Measurements from ENCODE around the gene NDUFC2.

Gene NDUFC2

DNA sequence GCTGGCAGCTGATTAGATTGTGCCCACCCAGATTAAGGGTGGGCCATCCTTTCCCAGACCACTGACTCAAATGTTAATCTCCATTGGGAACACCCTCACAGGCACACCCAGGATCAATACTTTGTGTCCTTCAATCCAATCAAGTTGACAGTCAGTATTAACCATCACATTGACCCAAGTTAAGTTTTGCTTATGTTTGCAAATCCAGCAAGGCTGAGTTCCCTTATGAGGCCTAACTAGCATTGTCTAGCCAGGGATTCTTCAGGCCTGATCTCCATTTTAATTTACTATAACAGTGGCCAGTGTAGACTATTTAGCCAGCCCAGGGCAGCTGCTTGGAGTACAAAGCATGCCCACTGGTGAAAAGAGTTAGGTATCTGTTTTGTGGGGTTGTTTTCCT, 54.3 kb downstream of the NDUFC2 start:
- DNase-seq: no peak

- no peak for DNase-seq
These were observed 56.2 kb downstream of the NDUFC2 start for GRCh38 chr11:78023426-78023825.

DNA sequence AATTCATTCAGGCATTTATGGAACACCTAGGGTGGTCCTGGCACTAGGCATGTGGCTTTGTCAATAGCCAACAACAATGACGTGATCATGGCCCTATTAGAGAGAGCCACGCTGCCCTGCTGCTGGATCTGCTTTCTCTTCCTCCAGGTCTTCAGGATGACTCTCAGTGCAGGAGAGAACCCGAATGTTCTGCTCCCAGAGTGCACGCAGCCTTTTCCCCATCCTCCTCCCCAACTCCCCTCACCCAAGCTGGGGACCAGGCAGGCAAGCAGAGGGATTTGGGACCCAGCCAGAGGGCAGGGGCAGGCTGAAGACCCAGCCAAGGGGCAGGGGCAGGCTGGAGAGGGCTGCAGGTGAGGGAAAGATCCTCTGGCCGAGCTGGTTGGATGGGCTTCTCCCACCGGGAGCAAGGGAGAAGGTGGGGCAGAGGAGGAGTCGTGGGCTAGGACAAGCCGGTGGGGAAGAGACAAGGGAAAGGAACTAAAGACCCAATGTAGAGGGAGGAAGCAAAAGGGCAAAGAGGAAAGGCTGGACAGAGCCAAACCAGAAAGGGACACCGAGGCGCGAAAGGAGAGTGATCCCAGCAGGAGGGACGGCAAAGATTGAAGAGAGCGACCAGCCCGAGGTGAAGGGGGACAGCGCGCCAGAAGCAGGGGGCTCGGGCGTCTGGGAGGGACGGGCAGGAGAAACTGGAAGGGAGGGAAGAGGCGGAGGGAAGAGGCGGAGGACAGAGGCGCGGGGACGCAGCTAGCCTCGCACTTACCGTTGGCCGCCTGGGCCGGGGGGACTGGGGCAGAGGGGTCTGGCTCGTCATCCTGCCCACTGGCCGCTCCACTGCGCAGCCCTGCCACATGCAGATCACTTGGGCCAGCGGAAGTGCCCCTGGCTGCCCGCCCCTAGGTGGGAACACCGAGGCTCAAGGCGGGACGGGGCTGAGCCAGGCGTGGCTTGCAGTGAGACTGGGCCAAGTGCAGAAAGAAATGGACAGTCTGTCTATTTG, 57.0 kb downstream of the NDUFC2 start, which contains the start of gene KCTD14:
KCTD14 (minus strand) TSS at position 880 of the 1,000 bp plus-strand sequence; CDS start at position 853, 27 bp downstream.
- DNase-seq: no peak

DNA sequence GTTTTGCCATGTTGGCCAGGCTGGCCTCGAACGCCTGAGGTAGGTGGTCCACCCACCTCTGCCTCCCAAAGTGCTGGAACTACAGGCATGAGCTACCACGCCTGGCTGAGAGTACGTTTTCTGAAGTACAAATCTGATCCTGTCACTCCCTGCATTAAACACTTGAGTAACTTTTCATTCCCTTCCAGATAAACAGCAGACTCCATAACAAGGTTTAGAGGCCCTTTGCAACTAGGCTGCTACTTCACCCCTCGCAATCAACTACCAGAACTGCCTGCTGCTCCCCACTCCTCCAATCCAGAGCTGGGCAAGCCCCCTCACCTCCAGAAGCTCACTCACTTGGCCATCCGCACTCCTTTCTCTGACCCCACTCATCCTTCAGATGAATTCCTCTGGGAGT, 58.1 kb downstream of the NDUFC2 start:
- no peak for DNase-seq

DNA sequence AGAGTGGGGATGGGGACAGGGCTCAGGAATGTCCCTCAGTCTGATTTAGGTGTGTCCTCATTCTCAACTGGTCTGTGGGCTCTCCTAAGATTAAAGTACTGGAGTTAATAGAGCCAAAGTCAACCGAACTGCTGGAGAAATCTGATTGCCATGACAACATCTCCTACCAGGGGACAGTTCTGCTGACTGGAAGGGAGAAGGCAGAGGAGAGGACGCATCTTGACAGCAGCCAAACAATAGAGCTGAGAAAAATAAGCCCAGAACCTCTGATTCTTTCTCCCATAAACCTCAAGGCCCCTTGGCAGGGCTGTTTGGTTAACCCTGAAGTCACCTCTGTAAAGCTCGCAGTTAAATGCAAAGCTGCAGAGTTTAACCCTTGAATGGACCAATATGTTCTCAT, 59.4 kb downstream of the NDUFC2 start:
- DNase-seq: no peak

DNA sequence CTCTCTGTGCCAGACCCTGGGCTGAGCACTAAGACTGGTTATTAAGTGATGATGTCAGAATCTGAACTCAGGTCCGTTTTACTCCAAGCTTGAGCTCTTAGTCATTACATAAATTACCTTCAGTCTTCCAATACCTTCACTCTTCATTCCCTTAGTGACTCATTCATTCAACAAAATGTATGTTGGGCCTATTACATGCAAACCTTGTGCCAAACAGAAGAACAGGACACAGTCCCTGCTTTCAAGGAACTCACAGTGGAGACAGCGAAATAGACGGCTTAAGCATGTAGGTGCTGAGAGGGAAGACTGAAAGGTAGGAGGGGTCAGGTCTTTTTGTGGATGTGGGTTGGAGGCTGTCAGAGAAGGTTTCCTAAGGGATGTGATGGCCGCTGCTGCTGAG, 59.9 kb downstream of the NDUFC2 start:
- DNase-seq: peak; percentile 46
